Measurements from ENCODE around the gene DNAJC10.
"Not testable (repeated sequence)": the region's sequence is repeated elsewhere in the genome, so short reads cannot be mapped to it uniquely, and the experiment has no call there.

Gene DNAJC10

GRCh38 chr2:182715892-182716649 lies at the start of gene DNAJC10:
Gene DNAJC10, plus strand, starts transcription at chr2:182716257. Its CDS starts 1,830 bp downstream, at chr2:182718087.
- H3K4me1 ChIP-seq (ENCODE audit: control insufficient read depth, insufficient read depth, low read length): peaks cover 5% of the 10 kb centered on the region
- no peaks in the 10 kb centered on the region for H3K36me3 ChIP-seq (ENCODE audit: control insufficient read depth, insufficient read depth, low read length)
- no peaks in the 10 kb centered on the region for H3K27me3 ChIP-seq (ENCODE audit: control insufficient read depth, insufficient read depth, low read length)
- peak within 1 kb of the TSS; percentile 92 for H3K9ac ChIP-seq (ENCODE audit: low read depth, low read length)
- H3K4me3 ChIP-seq (ENCODE audit: low read depth, low read length): peak within 1 kb of the TSS; percentile 97
- H3K9me3 ChIP-seq (ENCODE audit: control insufficient read depth, insufficient read depth, low read length): no peaks in the 10 kb centered on the region

GRCh38 chr2:182666674-182667314 lies 49.3 kb upstream of the DNAJC10 start:
- H3K4me3 ChIP-seq (ENCODE audit: low read depth, low read length): no peak overlapping the region
- H3K9me3 ChIP-seq (ENCODE audit: control insufficient read depth, insufficient read depth, low read length): no peaks in the 10 kb centered on the region
- H3K27me3 ChIP-seq (ENCODE audit: control insufficient read depth, insufficient read depth, low read length): no peaks in the 10 kb centered on the region
- H3K4me1 ChIP-seq (ENCODE audit: control insufficient read depth, insufficient read depth, low read length): no peaks in the 10 kb centered on the region
- no peak overlapping the region for H3K9ac ChIP-seq (ENCODE audit: low read depth, low read length)
- H3K36me3 ChIP-seq (ENCODE audit: control insufficient read depth, insufficient read depth, low read length): no peaks in the 10 kb centered on the region

GRCh38 chr2:182667315-182667695 lies 48.8 kb upstream of the DNAJC10 start:
- no peak overlapping the region for H3K9ac ChIP-seq (ENCODE audit: low read depth, low read length)
- H3K27me3 ChIP-seq (ENCODE audit: control insufficient read depth, insufficient read depth, low read length): no peaks in the 10 kb centered on the region
- no peaks in the 10 kb centered on the region for H3K4me1 ChIP-seq (ENCODE audit: control insufficient read depth, insufficient read depth, low read length)
- no peak overlapping the region for H3K4me3 ChIP-seq (ENCODE audit: low read depth, low read length)
- no peaks in the 10 kb centered on the region for H3K36me3 ChIP-seq (ENCODE audit: control insufficient read depth, insufficient read depth, low read length)
- no peaks in the 10 kb centered on the region for H3K9me3 ChIP-seq (ENCODE audit: control insufficient read depth, insufficient read depth, low read length)

- H3K4me3 ChIP-seq (ENCODE audit: low read depth, low read length): no peak overlapping the region
Observed at GRCh38 chr2:182668671-182669070, 47.4 kb upstream of the DNAJC10 start.

GRCh38 chr2:182672466-182673165 lies 43.4 kb upstream of the DNAJC10 start:
- Histone ChIP-seq H3K9ac (ENCODE audit: low read depth, low read length) (no peak overlapping the region), H3K9me3 (ENCODE audit: control insufficient read depth, insufficient read depth, low read length) (no peaks in the 10 kb centered on the region), H3K4me1 (ENCODE audit: control insufficient read depth, insufficient read depth, low read length) (no peaks in the 10 kb centered on the region), H3K36me3 (ENCODE audit: control insufficient read depth, insufficient read depth, low read length) (no peaks in the 10 kb centered on the region), H3K4me3 (ENCODE audit: low read depth, low read length) (no peak overlapping the region), H3K27me3 (ENCODE audit: control insufficient read depth, insufficient read depth, low read length) (no peaks in the 10 kb centered on the region)

More at GRCh38 chr2:182668671-182669070, 47.4 kb upstream of the DNAJC10 start:
- no peaks in the 10 kb centered on the region for H3K27me3 ChIP-seq (ENCODE audit: control insufficient read depth, insufficient read depth, low read length)
- no peak overlapping the region for H3K9ac ChIP-seq (ENCODE audit: low read depth, low read length)
- H3K9me3 ChIP-seq (ENCODE audit: control insufficient read depth, insufficient read depth, low read length): no peaks in the 10 kb centered on the region
- no peaks in the 10 kb centered on the region for H3K36me3 ChIP-seq (ENCODE audit: control insufficient read depth, insufficient read depth, low read length)
- H3K4me1 ChIP-seq (ENCODE audit: control insufficient read depth, insufficient read depth, low read length): no peaks in the 10 kb centered on the region

GRCh38 chr2:182680837-182681236 lies 35.2 kb upstream of the DNAJC10 start:
- H3K9ac ChIP-seq (ENCODE audit: low read depth, low read length): no peak overlapping the region
- H3K4me3 ChIP-seq (ENCODE audit: low read depth, low read length): no peak overlapping the region
- no peaks in the 10 kb centered on the region for H3K4me1 ChIP-seq (ENCODE audit: control insufficient read depth, insufficient read depth, low read length)

GRCh38 chr2:182682210-182682609 lies 33.8 kb upstream of the DNAJC10 start:
- Histone ChIP-seq H3K36me3 (ENCODE audit: control insufficient read depth, insufficient read depth, low read length) (no peaks in the 10 kb centered on the region), H3K4me3 (ENCODE audit: low read depth, low read length) (no peak overlapping the region), H3K9ac (ENCODE audit: low read depth, low read length) (no peak overlapping the region), H3K9me3 (ENCODE audit: control insufficient read depth, insufficient read depth, low read length) (peaks cover 3% of the 10 kb centered on the region), H3K27me3 (ENCODE audit: control insufficient read depth, insufficient read depth, low read length) (no peaks in the 10 kb centered on the region), H3K4me1 (ENCODE audit: control insufficient read depth, insufficient read depth, low read length) (no peaks in the 10 kb centered on the region)

More at GRCh38 chr2:182680837-182681236, 35.2 kb upstream of the DNAJC10 start:
- Histone ChIP-seq H3K9me3 (ENCODE audit: control insufficient read depth, insufficient read depth, low read length) (no peaks in the 10 kb centered on the region), H3K36me3 (ENCODE audit: control insufficient read depth, insufficient read depth, low read length) (no peaks in the 10 kb centered on the region), H3K27me3 (ENCODE audit: control insufficient read depth, insufficient read depth, low read length) (no peaks in the 10 kb centered on the region)

GRCh38 chr2:182685559-182685958 lies 30.5 kb upstream of the DNAJC10 start:
- no peaks in the 10 kb centered on the region for H3K27me3 ChIP-seq (ENCODE audit: control insufficient read depth, insufficient read depth, low read length)
- H3K4me3 ChIP-seq (ENCODE audit: low read depth, low read length): no peak overlapping the region
- H3K4me1 ChIP-seq (ENCODE audit: control insufficient read depth, insufficient read depth, low read length): no peaks in the 10 kb centered on the region
- H3K9me3 ChIP-seq (ENCODE audit: control insufficient read depth, insufficient read depth, low read length): peaks cover 3% of the 10 kb centered on the region
- no peaks in the 10 kb centered on the region for H3K36me3 ChIP-seq (ENCODE audit: control insufficient read depth, insufficient read depth, low read length)
- no peak overlapping the region for H3K9ac ChIP-seq (ENCODE audit: low read depth, low read length)

GRCh38 chr2:182686763-182687162 lies 29.3 kb upstream of the DNAJC10 start:
- H3K4me3 ChIP-seq (ENCODE audit: low read depth, low read length); H3K9ac ChIP-seq (ENCODE audit: low read depth, low read length); H3K27me3 ChIP-seq (ENCODE audit: control insufficient read depth, insufficient read depth, low read length); H3K36me3 ChIP-seq (ENCODE audit: control insufficient read depth, insufficient read depth, low read length); H3K9me3 ChIP-seq (ENCODE audit: control insufficient read depth, insufficient read depth, low read length); H3K4me1 ChIP-seq (ENCODE audit: control insufficient read depth, insufficient read depth, low read length): not testable (repeated sequence)

GRCh38 chr2:182694189-182694588 lies 21.9 kb upstream of the DNAJC10 start:
- Histone ChIP-seq H3K9ac (ENCODE audit: low read depth, low read length) (no peak overlapping the region), H3K4me3 (ENCODE audit: low read depth, low read length) (no peak overlapping the region), H3K4me1 (ENCODE audit: control insufficient read depth, insufficient read depth, low read length) (no peaks in the 10 kb centered on the region), H3K36me3 (ENCODE audit: control insufficient read depth, insufficient read depth, low read length) (no peaks in the 10 kb centered on the region), H3K27me3 (ENCODE audit: control insufficient read depth, insufficient read depth, low read length) (no peaks in the 10 kb centered on the region), H3K9me3 (ENCODE audit: control insufficient read depth, insufficient read depth, low read length) (no peaks in the 10 kb centered on the region)

- no peaks in the 10 kb centered on the region for H3K9me3 ChIP-seq (ENCODE audit: control insufficient read depth, insufficient read depth, low read length)
- no peak overlapping the region for H3K4me3 ChIP-seq (ENCODE audit: low read depth, low read length)
- H3K4me1 ChIP-seq (ENCODE audit: control insufficient read depth, insufficient read depth, low read length): no peaks in the 10 kb centered on the region
- no peak overlapping the region for H3K9ac ChIP-seq (ENCODE audit: low read depth, low read length)
- no peaks in the 10 kb centered on the region for H3K36me3 ChIP-seq (ENCODE audit: control insufficient read depth, insufficient read depth, low read length)
- no peaks in the 10 kb centered on the region for H3K27me3 ChIP-seq (ENCODE audit: control insufficient read depth, insufficient read depth, low read length)
Observed at GRCh38 chr2:182695776-182696175, 20.3 kb upstream of the DNAJC10 start.

All from iPS-15b (cell line).